Neural cell (in vitro differentiated cells): Measurements from ENCODE around the gene ETV3. TPM values are rescaled to one million over a fixed set of nuclear protein-coding genes. Genes with fewer than 3 reads are reported as not detected.

Experiments
- H2AFZ ChIP-seq: fragments of 200-600, 300-800 bp; sonication (generic), shearing (Covaris generic); 2 replicates; pipeline ENCODE4 v1.6.0; 2014; ENCODE audit warnings: low read depth, mild to moderate bottlenecking, antibody characterized with exemption, low read length, moderate library complexity
- H3F3A ChIP-seq: fragments of 200-600 bp; shearing (Covaris generic); 2 replicates; pipeline ENCODE4 v1.6.1; 2016; ENCODE audit warnings: mild to moderate bottlenecking, moderate library complexity, mixed read lengths, antibody characterized with exemption, low read length; ENCODE audit not compliant: insufficient read depth, poor library complexity, severe bottlenecking
- H3K27ac ChIP-seq: fragments of 200-600, 300-800 bp; sonication (generic), shearing (Covaris generic); 2 replicates; pipeline ENCODE4 v1.5.1; 2014; ENCODE audit warnings: mild to moderate bottlenecking, low read length, moderate library complexity
- H3K27me3 ChIP-seq: fragments of 300-800, 200-600 bp; sonication (generic), shearing (Covaris generic); 2 replicates; pipeline ENCODE4 v1.6.0; 2014; ENCODE audit warnings: mild to moderate bottlenecking, low read depth, low read length, moderate library complexity; ENCODE audit not compliant: insufficient read depth
- H3K36me3 ChIP-seq: fragments of 300-800, 200-600 bp; sonication (generic), shearing (Covaris generic); 2 replicates; pipeline ENCODE4 v1.5.1; 2014; ENCODE audit warnings: mild to moderate bottlenecking, antibody characterized with exemption, low read length, moderate library complexity; ENCODE audit not compliant: insufficient read depth
- H3K4me2 ChIP-seq: fragments of 300-800, 200-600 bp; sonication (generic), shearing (Covaris generic); 2 replicates; pipeline ENCODE4 v1.6.0; 2014; ENCODE audit warnings: mild to moderate bottlenecking, low read length
- H3K4me3 ChIP-seq: fragments of 300-800, 200-600 bp; sonication (generic), shearing (Covaris generic); 2 replicates; pipeline ENCODE4 v1.5.1; 2014; ENCODE audit warnings: mild to moderate bottlenecking, low read length, moderate library complexity
- H3K79me2 ChIP-seq: fragments of 200-600 bp; shearing (Covaris generic); replicated peaks from 2 replicates; pipeline ENCODE4 v1.6.0; 2014; ENCODE audit warnings: mild to moderate bottlenecking, low read length, moderate library complexity; ENCODE audit not compliant: insufficient read depth
- H3K9ac ChIP-seq: fragments of 300-800, 200-600 bp; sonication (generic), shearing (Covaris generic); 2 replicates; pipeline ENCODE4 v1.6.1; 2016; ENCODE audit warnings: mild to moderate bottlenecking, low read length, mixed read lengths
- H3K9me2 ChIP-seq: fragments of 200-600 bp; shearing (Covaris generic); 2 replicates; pipeline ENCODE4 v1.6.1; 2016; ENCODE audit warnings: mild to moderate bottlenecking, low read length, mixed read lengths; ENCODE audit not compliant: insufficient read depth
- H3K9me3 ChIP-seq: fragments of 200-600, 300-800 bp; sonication (generic), shearing (Covaris generic); 2 replicates; pipeline ENCODE4 v1.6.1; 2016; ENCODE audit warnings: mild to moderate bottlenecking, mixed run types, low read length, moderate library complexity, mixed read lengths
- H4K20me1 ChIP-seq: fragments of 200-600 bp; shearing (Covaris generic); 2 replicates; pipeline ENCODE4 v1.6.1; 2016; ENCODE audit warnings: mild to moderate bottlenecking, mixed run types; ENCODE audit not compliant: insufficient read depth
- CTCF ChIP-seq: fragments of 450-650 bp; IDR thresholded peaks from 2 replicates; pipeline ENCODE4 v1.5.1; 2014; ENCODE audit warnings: antibody characterized with exemption, mild to moderate bottlenecking, moderate library complexity; ENCODE audit not compliant: poor library complexity, severe bottlenecking
- EP300 ChIP-seq: fragments of 450-650 bp; conservative IDR thresholded peaks from 2 replicates; pipeline ENCODE4 v1.6.1; 2014; ENCODE audit warnings: antibody characterized with exemption, mild to moderate bottlenecking, moderate library complexity; ENCODE audit not compliant: poor library complexity, severe bottlenecking
- EZH2 ChIP-seq: fragments of 200-600, 300-800 bp; shearing (Covaris generic), sonication (generic); IDR thresholded peaks from 2 replicates; pipeline ENCODE4 v1.6.1; 2014; ENCODE audit warnings: antibody characterized with exemption, low read length, borderline replicate concordance, mild to moderate bottlenecking; ENCODE audit not compliant: insufficient read depth, poor library complexity, severe bottlenecking
- MXI1 ChIP-seq: fragments of 450-650 bp; conservative IDR thresholded peaks from 2 replicates; pipeline ENCODE4 v1.6.1; 2014; ENCODE audit warnings: antibody characterized with exemption, mild to moderate bottlenecking; ENCODE audit not compliant: poor library complexity, severe bottlenecking
- POLR2AphosphoS5 ChIP-seq: IDR thresholded peaks from 2 replicates; pipeline ENCODE4 v1.6.1; 2012
- RAD21 ChIP-seq: fragments of 450-650 bp; conservative IDR thresholded peaks from 2 replicates; pipeline ENCODE4 v1.6.1; 2014; ENCODE audit warnings: antibody characterized with exemption, mild to moderate bottlenecking, moderate library complexity
- REST ChIP-seq: IDR thresholded peaks from 2 replicates; pipeline ENCODE4 v1.6.1; 2012; ENCODE audit warnings: borderline replicate concordance
- SMC3 ChIP-seq: fragments of 450-650 bp; conservative IDR thresholded peaks from 2 replicates; pipeline ENCODE4 v1.6.1; 2014; ENCODE audit warnings: antibody characterized with exemption, mild to moderate bottlenecking, moderate library complexity; ENCODE audit not compliant: poor library complexity
- TAF1 ChIP-seq: IDR thresholded peaks from 2 replicates; pipeline ENCODE4 v1.6.1; 2012; ENCODE audit warnings: low read depth
- polyA plus RNA-seq: library from polyadenylated mRNA; depleted of rRNA; stranded (reverse); fragments of >200 nt; gene quantifications from 2 replicates; pipeline ENCODE4 v1.2.3, GENCODE V29; 2014

The ETV3 gene
- polyA plus RNA-seq, 1 donor from 2014 or later, result 9.9 TPM

- no peak overlapping the region for H3K9ac ChIP-seq
- H3K79me2 ChIP-seq, result no peaks in the 10 kb centered on the region
- H3K36me3 ChIP-seq, result no peaks in the 10 kb centered on the region
- H3K4me2 ChIP-seq, result no peak overlapping the region
- no peaks in the 10 kb centered on the region for H3F3A ChIP-seq
- H3K27me3 ChIP-seq, result no peaks in the 10 kb centered on the region
- H3K4me3 ChIP-seq, result no peak overlapping the region
- no peak overlapping the region for H2AFZ ChIP-seq
- no peaks in the 10 kb centered on the region for H4K20me1 ChIP-seq
- H3K9me3 ChIP-seq, result no peaks in the 10 kb centered on the region
- no peak overlapping the region for H3K27ac ChIP-seq
- no peak for TF ChIP-seq MXI1
- no peak for TF ChIP-seq REST
- no peak for TF ChIP-seq CTCF
- no peak for TF ChIP-seq EZH2
- TF ChIP-seq SMC3, result no peak
- TF ChIP-seq TAF1, result no peak
- no peak for TF ChIP-seq EP300
- TF ChIP-seq RAD21, result no peak
- TF ChIP-seq POLR2AphosphoS5, result no peak
- no peaks in the 10 kb centered on the region for H3K9me2 ChIP-seq
Observed at GRCh38 chr1:157097692-157098091, 40.5 kb downstream of the ETV3 start.

GRCh38 chr1:157096881-157097280 lies 41.3 kb downstream of the ETV3 start:
- no peaks in the 10 kb centered on the region for H3K9me2 ChIP-seq
- no peak overlapping the region for H3K4me2 ChIP-seq
- H3K27ac ChIP-seq, result no peak overlapping the region
- no peaks in the 10 kb centered on the region for H3K9me3 ChIP-seq
- H3K9ac ChIP-seq, result no peak overlapping the region
- no peaks in the 10 kb centered on the region for H3K27me3 ChIP-seq
- no peak for TF ChIP-seq EZH2
- TF ChIP-seq POLR2AphosphoS5, result no peak
- no peak for TF ChIP-seq RAD21
- TF ChIP-seq TAF1, result no peak
- no peak for TF ChIP-seq SMC3
- no peak for TF ChIP-seq EP300
- no peak for TF ChIP-seq MXI1
- no peak for TF ChIP-seq CTCF
- TF ChIP-seq REST, result no peak
- H3F3A ChIP-seq, result no peaks in the 10 kb centered on the region
- no peaks in the 10 kb centered on the region for H3K79me2 ChIP-seq
- H4K20me1 ChIP-seq, result no peaks in the 10 kb centered on the region
- no peak overlapping the region for H3K4me3 ChIP-seq
- H3K36me3 ChIP-seq, result no peaks in the 10 kb centered on the region
- H2AFZ ChIP-seq, result no peak overlapping the region
